Ascending aorta (tissue), 2 donors: ENCODE results near the gene MRPL34. TPM values are rescaled to one million over a fixed set of nuclear protein-coding genes. Genes with fewer than 3 reads are reported as not detected.

Experiments
- DNase-seq, 2 donors: peaks; one replicate each; pipeline ENCODE4 v3.0.0-alpha.2; 2019; ENCODE audit warnings: low spot score in 2 of 2
- H3K27ac ChIP-seq, 2 donors: fragments of 200-600 bp; sonication (generic); one replicate each; pipeline ENCODE4 v1.5.1; 2016 to 2017; ENCODE audit warnings: mild to moderate bottlenecking in 1 of 2
- H3K27me3 ChIP-seq: fragments of 200-600 bp; sonication (generic); one replicate; pipeline ENCODE4 v1.5.1; 2017
- H3K36me3 ChIP-seq, 2 donors: fragments of 200-600 bp; sonication (generic); one replicate each; pipeline ENCODE4 v1.5.1; 2016
- H3K4me1 ChIP-seq, 2 donors: fragments of 200-600 bp; sonication (generic); one replicate each; pipeline ENCODE4 v1.5.1; 2016 to 2017; ENCODE audit warnings: mild to moderate bottlenecking in 1 of 2
- H3K4me3 ChIP-seq, 2 donors: fragments of 200-600 bp; sonication (generic); one replicate each; pipeline ENCODE4 v1.5.1; 2016 to 2017; ENCODE audit warnings: mild to moderate bottlenecking in 1 of 2
- H3K9me3 ChIP-seq, 2 donors: fragments of 200-600 bp; sonication (generic); one replicate each; pipeline ENCODE4 v1.5.1; 2016
- CTCF ChIP-seq, 3 experiments: fragments of 200-600 bp in 2 of 3; fragments of 450-650 bp in 1 of 3; sonication (generic) in 2 of 3; IDR thresholded peaks; one replicate each; pipeline ENCODE4 v1.5.1; 2016 to 2019; ENCODE audit warnings: antibody characterized with exemption in 3 of 3, mild to moderate bottlenecking in 1 of 3, moderate library complexity in 1 of 3
- intact Hi-C: fragments of 100-400 bp; cut with DNase I; formaldehyde crosslinking; loops from one replicate; pipeline ENCODE4 v1.15.1; 2023
- total RNA-seq: library from RNA; depleted of rRNA; stranded (reverse); fragments of >200 nt; gene quantifications from one replicate; pipeline ENCODE4 v1.1.0, GENCODE V29; 2016

Gene MRPL34
- total RNA-seq, 1 donor from 2014 or later: 98.9 TPM

GRCh38 chr19:17348700-17349099, 43.0 kb downstream of the MRPL34 start:
- no peaks in the 10 kb centered on the region for H3K36me3 ChIP-seq
- H3K27ac ChIP-seq: peak overlapping the region; percentile 87 to 90
- intact Hi-C loops: no loop called here
- peak; percentile 40 to 92 for DNase-seq
- H3K4me1 ChIP-seq: peaks cover 5 to 32% of the 10 kb centered on the region in 2 donors
- no peaks in the 10 kb centered on the region for H3K27me3 ChIP-seq
- TF ChIP-seq CTCF (IDR thresholded peaks at IDR 0.05): no peak
- peak overlapping the region in 1 of 2 donors; percentile 34 for H3K4me3 ChIP-seq
- H3K9me3 ChIP-seq: no peaks in the 10 kb centered on the region

- Histone ChIP-seq H3K27me3 (no peaks in the 10 kb centered on the region), H3K4me1 (peaks cover 5 to 25% of the 10 kb centered on the region in 2 donors), H3K9me3 (no peaks in the 10 kb centered on the region), H3K4me3 (no peak overlapping the region), H3K27ac (no peak overlapping the region), H3K36me3 (no peaks in the 10 kb centered on the region)
- no peak for DNase-seq
- intact Hi-C loops: no loop called here
- TF ChIP-seq CTCF (IDR thresholded peaks at IDR 0.05): no peak
Measured at GRCh38 chr19:17351815-17352435, 46.3 kb downstream of the MRPL34 start.

- no peak for DNase-seq
- Histone ChIP-seq H3K36me3 (no peaks in the 10 kb centered on the region), H3K27me3 (no peaks in the 10 kb centered on the region), H3K4me1 (peaks cover 5 to 16% of the 10 kb centered on the region in 2 donors), H3K27ac (peak overlapping the region; percentile 37 to 60), H3K4me3 (no peak overlapping the region), H3K9me3 (no peaks in the 10 kb centered on the region)
- no peak for TF ChIP-seq CTCF (IDR thresholded peaks at IDR 0.05)
- intact Hi-C loops: no loop called here
Measured at GRCh38 chr19:17352608-17353280, 47.1 kb downstream of the MRPL34 start.

- peaks cover 0 to 10% of the 10 kb centered on the region in 2 donors for H3K4me1 ChIP-seq
- TF ChIP-seq CTCF (IDR thresholded peaks at IDR 0.05): no peak
Measured at GRCh38 chr19:17353386-17353785, 47.7 kb downstream of the MRPL34 start.

More at GRCh38 chr19:17353386-17353785, 47.7 kb downstream of the MRPL34 start:
- H3K36me3 ChIP-seq: no peaks in the 10 kb centered on the region
- H3K27me3 ChIP-seq: no peaks in the 10 kb centered on the region
- no peaks in the 10 kb centered on the region for H3K9me3 ChIP-seq
- H3K27ac ChIP-seq: peak overlapping the region in 1 of 2 donors; percentile 60
- no peak overlapping the region for H3K4me3 ChIP-seq
- intact Hi-C loops: no loop called here
- DNase-seq: no peak

Other genes starting within 250 kb of the MRPL34 start
- gene HAUS8, start 230.4 kb upstream of the MRPL34 start, total RNA-seq: 4.3 TPM
- 182 TPM for gene MYO9B, start 230.1 kb upstream of the MRPL34 start, total RNA-seq
- gene USE1, start 90.5 kb upstream of the MRPL34 start, total RNA-seq: 234 TPM
- gene OCEL1, start 79.6 kb upstream of the MRPL34 start, total RNA-seq: 13.7 TPM
- 181 TPM for gene NR2F6, start 60.0 kb upstream of the MRPL34 start, total RNA-seq
- 12.3 TPM for gene USHBP1, start 41.1 kb upstream of the MRPL34 start, total RNA-seq
- gene BABAM1, start 38.4 kb upstream of the MRPL34 start, total RNA-seq: 85.5 TPM
- not detected for gene ANKLE1, start 24.0 kb upstream of the MRPL34 start, total RNA-seq
- gene ABHD8, start 2.4 kb upstream of the MRPL34 start, total RNA-seq: 32.2 TPM
- gene DDA1, start 3.7 kb downstream of the MRPL34 start, total RNA-seq: 15.8 TPM
- gene ANO8, start 29.0 kb downstream of the MRPL34 start, total RNA-seq: 34.8 TPM
- gene GTPBP3, start 31.7 kb downstream of the MRPL34 start, total RNA-seq: 256 TPM
- gene PLVAP, start 71.5 kb downstream of the MRPL34 start, total RNA-seq: 378 TPM
- gene CCDC194, start 88.3 kb downstream of the MRPL34 start, total RNA-seq: not detected
- gene BST2, start 99.8 kb downstream of the MRPL34 start, total RNA-seq: 151 TPM
- gene MVB12A, start 114.2 kb downstream of the MRPL34 start, total RNA-seq: 49.6 TPM
- gene TMEM221, start 142.8 kb downstream of the MRPL34 start, total RNA-seq: not detected
- not detected for gene NXNL1, start 155.1 kb downstream of the MRPL34 start, total RNA-seq
- gene SLC27A1, start 164.7 kb downstream of the MRPL34 start, total RNA-seq: 64.9 TPM
- 143 TPM for gene PGLS, start 205.8 kb downstream of the MRPL34 start, total RNA-seq
- gene COLGALT1, start 249.8 kb downstream of the MRPL34 start, total RNA-seq: 95.4 TPM